Activated T-cell treated with anti-CD3 and anti-CD28 coated beads, Interleukin-2, amount 50 U/mL, for 24 hours (primary cell): ENCODE results near the gene IQGAP1.
A peak's percentile ranks its signal among the peaks of the same experiment; 100 is the strongest.
"Not testable (repeated sequence)": the region's sequence is repeated elsewhere in the genome, so short reads cannot be mapped to it uniquely, and the experiment has no call there.

Experiments
- DNase-seq: peaks from one replicate; pipeline ENCODE4 v3.0.0-alpha.2; 2020
- H3K27ac Mint-ChIP-seq: 2 replicates; pipeline ENCODE4 v1.8.0; 2020; ENCODE audit warnings: mild to moderate bottlenecking, mixed read lengths
- H3K27me3 Mint-ChIP-seq: 2 replicates; pipeline ENCODE4 v1.8.0; 2020; ENCODE audit warnings: mixed read lengths
- H3K36me3 Mint-ChIP-seq: 2 replicates; pipeline ENCODE4 v1.8.0; 2020; ENCODE audit warnings: low read depth, mixed read lengths
- H3K4me1 Mint-ChIP-seq: 2 replicates; pipeline ENCODE4 v1.8.0; 2020; ENCODE audit warnings: low read depth, mixed read lengths
- H3K4me3 Mint-ChIP-seq: 2 replicates; pipeline ENCODE4 v1.8.0; 2020; ENCODE audit warnings: mild to moderate bottlenecking, moderate library complexity, mixed read lengths
- H3K9me3 Mint-ChIP-seq: 2 replicates; pipeline ENCODE4 v1.8.0; 2020; ENCODE audit warnings: mixed read lengths

The IQGAP1 gene

GRCh38 chr15:90411176-90411575 lies 23.1 kb downstream of the IQGAP1 start:
- Mint-ChIP-seq H3K27ac (no peak overlapping the region), H3K4me1 (peaks cover 82% of the 10 kb centered on the region), H3K27me3 (no peaks in the 10 kb centered on the region), H3K36me3 (peaks cover 30% of the 10 kb centered on the region), H3K4me3 (no peak overlapping the region), H3K9me3 (peaks cover 3% of the 10 kb centered on the region)
- DNase-seq = no peak

- Mint-ChIP-seq H3K4me3 (peak overlapping the region; percentile 54), H3K27me3 (no peaks in the 10 kb centered on the region), H3K9me3 (peaks cover 5% of the 10 kb centered on the region), H3K27ac (peak overlapping the region; percentile 70), H3K4me1 (peaks cover 81% of the 10 kb centered on the region), H3K36me3 (peaks cover 43% of the 10 kb centered on the region)
- no peak for DNase-seq
Observed at GRCh38 chr15:90412356-90413194, 24.5 kb downstream of the IQGAP1 start.

- Mint-ChIP-seq H3K4me1 (peaks cover 79% of the 10 kb centered on the region), H3K27ac (peak overlapping the region; percentile 70), H3K27me3 (no peaks in the 10 kb centered on the region), H3K4me3 (peak overlapping the region; percentile 54), H3K36me3 (peaks cover 43% of the 10 kb centered on the region), H3K9me3 (peaks cover 5% of the 10 kb centered on the region)
- no peak for DNase-seq
Observed at GRCh38 chr15:90413411-90414379, 25.7 kb downstream of the IQGAP1 start.

GRCh38 chr15:90414408-90415028 lies 26.5 kb downstream of the IQGAP1 start:
- Mint-ChIP-seq H3K4me3 (peak overlapping the region; percentile 51), H3K36me3 (peaks cover 38% of the 10 kb centered on the region), H3K27ac (peak overlapping the region; percentile 91), H3K27me3 (no peaks in the 10 kb centered on the region), H3K4me1 (peaks cover 83% of the 10 kb centered on the region), H3K9me3 (peaks cover 4% of the 10 kb centered on the region)
- no peak for DNase-seq

- H3K4me3 Mint-ChIP-seq, H3K9me3 Mint-ChIP-seq, DNase-seq, H3K27me3 Mint-ChIP-seq, H3K27ac Mint-ChIP-seq: not testable (repeated sequence)
- H3K36me3 Mint-ChIP-seq = peaks cover 29% of the 10 kb centered on the region
- peaks cover 86% of the 10 kb centered on the region for H3K4me1 Mint-ChIP-seq
Observed at GRCh38 chr15:90416052-90416451, 28.0 kb downstream of the IQGAP1 start.

- peaks cover 80% of the 10 kb centered on the region for H3K4me1 Mint-ChIP-seq
- H3K36me3 Mint-ChIP-seq = peaks cover 27% of the 10 kb centered on the region
- no peaks in the 10 kb centered on the region for H3K27me3 Mint-ChIP-seq
- H3K27ac Mint-ChIP-seq = peak overlapping the region; percentile 99
- H3K4me3 Mint-ChIP-seq = peak overlapping the region; percentile 70
- peaks cover 2% of the 10 kb centered on the region for H3K9me3 Mint-ChIP-seq
- DNase-seq = no peak
Observed at GRCh38 chr15:90418627-90419026, 30.6 kb downstream of the IQGAP1 start.

- Mint-ChIP-seq H3K9me3 (peaks cover 2% of the 10 kb centered on the region), H3K36me3 (peaks cover 24% of the 10 kb centered on the region), H3K27ac (peak overlapping the region; percentile 99), H3K27me3 (no peaks in the 10 kb centered on the region), H3K4me3 (peak overlapping the region; percentile 70), H3K4me1 (peaks cover 81% of the 10 kb centered on the region)
- no peak for DNase-seq
Observed at GRCh38 chr15:90419206-90419605, 31.2 kb downstream of the IQGAP1 start.

GRCh38 chr15:90419738-90420406 lies 31.8 kb downstream of the IQGAP1 start:
- H3K4me3 Mint-ChIP-seq = peak overlapping the region; percentile 70
- peaks cover 76% of the 10 kb centered on the region for H3K4me1 Mint-ChIP-seq
- H3K27ac Mint-ChIP-seq = peak overlapping the region; percentile 99
- no peaks in the 10 kb centered on the region for H3K27me3 Mint-ChIP-seq
- peaks cover 2% of the 10 kb centered on the region for H3K9me3 Mint-ChIP-seq
- peaks cover 24% of the 10 kb centered on the region for H3K36me3 Mint-ChIP-seq
- no peak for DNase-seq

GRCh38 chr15:90420451-90420850 lies 32.4 kb downstream of the IQGAP1 start:
- Mint-ChIP-seq H3K36me3 (peaks cover 25% of the 10 kb centered on the region), H3K27ac (peak overlapping the region; percentile 99), H3K4me3 (peak overlapping the region; percentile 70), H3K27me3 (no peaks in the 10 kb centered on the region), H3K9me3 (peaks cover 2% of the 10 kb centered on the region), H3K4me1 (peaks cover 75% of the 10 kb centered on the region)
- no peak for DNase-seq

- Mint-ChIP-seq H3K27ac (peak overlapping the region; percentile 71), H3K4me3 (no peak overlapping the region), H3K27me3 (no peaks in the 10 kb centered on the region), H3K36me3 (peaks cover 30% of the 10 kb centered on the region), H3K4me1 (peaks cover 75% of the 10 kb centered on the region), H3K9me3 (peaks cover 2% of the 10 kb centered on the region)
- DNase-seq = no peak
Observed at GRCh38 chr15:90421527-90421926, 33.5 kb downstream of the IQGAP1 start.

- no peak for DNase-seq
- H3K27ac Mint-ChIP-seq = peak overlapping the region; percentile 55
- no peak overlapping the region for H3K4me3 Mint-ChIP-seq
- no peaks in the 10 kb centered on the region for H3K27me3 Mint-ChIP-seq
- H3K9me3 Mint-ChIP-seq = peaks cover 2% of the 10 kb centered on the region
- H3K36me3 Mint-ChIP-seq = peaks cover 29% of the 10 kb centered on the region
- H3K4me1 Mint-ChIP-seq = peaks cover 71% of the 10 kb centered on the region
Observed at GRCh38 chr15:90422043-90422442, 34.0 kb downstream of the IQGAP1 start.

GRCh38 chr15:90422936-90423335 lies 34.9 kb downstream of the IQGAP1 start:
- Mint-ChIP-seq H3K27ac (peak overlapping the region; percentile 60), H3K36me3 (peaks cover 29% of the 10 kb centered on the region), H3K27me3 (no peaks in the 10 kb centered on the region), H3K4me3 (no peak overlapping the region), H3K9me3 (no peaks in the 10 kb centered on the region), H3K4me1 (peaks cover 63% of the 10 kb centered on the region)
- DNase-seq = no peak

GRCh38 chr15:90423801-90424319 lies 35.8 kb downstream of the IQGAP1 start:
- Mint-ChIP-seq H3K4me3 (no peak overlapping the region), H3K4me1 (peaks cover 55% of the 10 kb centered on the region), H3K36me3 (peaks cover 37% of the 10 kb centered on the region), H3K9me3 (no peaks in the 10 kb centered on the region), H3K27me3 (no peaks in the 10 kb centered on the region), H3K27ac (no peak overlapping the region)
- DNase-seq = no peak
